CD8-positive, alpha-beta memory T cell (primary cell): ENCODE data around the gene RNF169. TPM values are rescaled to one million over a fixed set of nuclear protein-coding genes. Genes with fewer than 3 reads are reported as not detected.

Source experiments
- CTCF ChIA-PET: fragments of 350-600 bp; sonication (Branson Sonifier 250); formaldehyde crosslinking; loops from one replicate; lab custom pipeline; 2021; ENCODE audit warnings: antibody characterized with exemption; lab: Charles Lee
- POLR2A ChIA-PET: fragments of 350-600 bp; sonication (Branson Sonifier 250); formaldehyde crosslinking; loops from one replicate; lab custom pipeline; 2021; ENCODE audit warnings: antibody characterized with exemption; lab: Charles Lee
- DNase-seq, 5 donors: peaks; one replicate each; pipeline versions ENCODE4 v3.0.0 to v3.0.0-alpha.2; 2020 to 2022; ENCODE audit warnings: mixed read lengths in 1 of 5
- H3K27ac ChIP-seq: one replicate; pipeline ENCODE4 v1.7.0; 2013; ENCODE audit warnings: low read depth, mild to moderate bottlenecking, low read length, moderate library complexity
- H3K27me3 ChIP-seq: 2 replicates; pipeline ENCODE4 v1.7.0; 2013; ENCODE audit warnings: low read length, mild to moderate bottlenecking; ENCODE audit not compliant: insufficient read depth, poor library complexity, severe bottlenecking
- H3K36me3 ChIP-seq: 2 replicates; pipeline ENCODE4 v1.7.0; 2013; ENCODE audit warnings: mild to moderate bottlenecking, low read length, moderate library complexity; ENCODE audit not compliant: insufficient read depth
- H3K4me1 ChIP-seq: 2 replicates; pipeline ENCODE4 v1.7.0; 2013; ENCODE audit warnings: mild to moderate bottlenecking, low read length, moderate library complexity; ENCODE audit not compliant: insufficient read depth
- H3K4me3 ChIP-seq: 2 replicates; pipeline ENCODE4 v1.7.0; 2013; ENCODE audit warnings: mild to moderate bottlenecking, low read length
- H3K9me3 ChIP-seq: 2 replicates; pipeline ENCODE4 v1.7.0; 2013; ENCODE audit warnings: mild to moderate bottlenecking, low read length
- H3K27ac Mint-ChIP-seq, 8 donors: one replicate each; pipeline ENCODE4 v1.8.0; 2020 to 2021; ENCODE audit warnings: mixed read lengths in 8 of 8, mild to moderate bottlenecking in 6 of 8, inconsistent platforms in 3 of 8, moderate library complexity in 3 of 8
- H3K27me3 Mint-ChIP-seq, 2 donors: one replicate each; pipeline ENCODE4 v1.8.0; 2020 to 2021; ENCODE audit warnings: mixed read lengths in 2 of 2, mild to moderate bottlenecking in 1 of 2, moderate library complexity in 1 of 2
- H3K36me3 Mint-ChIP-seq, 3 donors: one replicate each; pipeline ENCODE4 v1.8.0; 2020 to 2021; ENCODE audit warnings: mixed read lengths in 3 of 3, inconsistent platforms in 1 of 3, mild to moderate bottlenecking in 1 of 3
- H3K4me1 Mint-ChIP-seq, 3 donors: one replicate each; pipeline ENCODE4 v1.8.0; 2020 to 2021; ENCODE audit warnings: mixed read lengths in 3 of 3, inconsistent platforms in 1 of 3, mild to moderate bottlenecking in 1 of 3
- H3K4me3 Mint-ChIP-seq, 7 donors: one replicate each; pipeline ENCODE4 v1.8.0; 2020 to 2021; ENCODE audit warnings: mixed read lengths in 7 of 7, mild to moderate bottlenecking in 6 of 7, moderate library complexity in 4 of 7, inconsistent platforms in 2 of 7
- H3K9me3 Mint-ChIP-seq, 5 donors: one replicate each; pipeline ENCODE4 v1.8.0; 2020 to 2022; ENCODE audit warnings: mixed read lengths in 5 of 5, mild to moderate bottlenecking in 3 of 5, moderate library complexity in 2 of 5, inconsistent platforms in 1 of 5
- polyA plus RNA-seq: library from polyadenylated mRNA; unstranded; fragments of 300-500 nt; fragmentation: Illumina TruSeq; gene quantifications from one replicate; pipeline ENCODE4 v1.2.3, GENCODE V29; 2021
- total RNA-seq, 2 experiments: library from RNA; stranded (reverse); gene quantifications; one replicate each; pipeline ENCODE4 v1.2.3, GENCODE V29; 2021

Gene RNF169
- total and polyA plus RNA-seq, 3 experiments from 2014 or later: 2.3 to 13.6 (median 13.4) TPM

DNA sequence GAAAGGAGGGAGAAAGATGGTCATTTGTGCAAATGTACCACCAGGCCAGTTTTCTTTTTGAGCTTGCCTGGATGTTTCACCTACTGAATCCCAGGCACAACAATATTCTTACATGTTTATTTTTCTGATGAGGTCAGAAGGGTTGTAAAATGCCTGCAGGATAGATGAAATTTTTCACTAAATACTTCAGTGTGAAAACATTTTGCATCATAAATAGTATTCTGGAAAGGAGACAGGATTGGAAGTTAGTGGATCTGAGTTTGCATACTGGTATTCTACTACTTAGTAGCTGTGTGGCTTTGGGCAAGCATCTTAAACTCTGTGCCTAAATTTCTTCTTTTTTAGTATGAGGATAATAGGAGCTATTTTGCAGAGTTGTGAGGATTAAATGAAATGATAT, 24.8 kb downstream of the RNF169 start:
- no peak overlapping the region for H3K4me3 ChIP-seq
- ChIA-PET CTCF (no interaction called here), POLR2A (no interaction called here)
- H3K27me3 ChIP-seq: no peaks in the 10 kb centered on the region
- no peak overlapping the region for H3K27ac ChIP-seq
- no peaks in the 10 kb centered on the region for H3K9me3 ChIP-seq
- peaks cover 16% of the 10 kb centered on the region for H3K4me1 ChIP-seq
- no peak overlapping the region for H3K4me3 Mint-ChIP-seq
- no peak for DNase-seq
- no peaks in the 10 kb centered on the region for H3K9me3 Mint-ChIP-seq
- H3K4me1 Mint-ChIP-seq: peaks cover 62 to 82% (median 75%) of the 10 kb centered on the region in 3 donors
- H3K27ac Mint-ChIP-seq: no peak overlapping the region
- H3K36me3 ChIP-seq: no peaks in the 10 kb centered on the region
- H3K27me3 Mint-ChIP-seq: no peaks in the 10 kb centered on the region
- H3K36me3 Mint-ChIP-seq: peaks cover 0 to 9% (median 5%) of the 10 kb centered on the region in 3 donors

- Mint-ChIP-seq H3K4me1 (peaks cover 48 to 65% (median 58%) of the 10 kb centered on the region in 3 donors), H3K36me3 (peaks cover 0 to 9% (median 5%) of the 10 kb centered on the region in 3 donors), H3K4me3 (no peak overlapping the region), H3K27ac (no peak overlapping the region), H3K9me3 (no peaks in the 10 kb centered on the region), H3K27me3 (no peaks in the 10 kb centered on the region)
- Histone ChIP-seq H3K36me3 (no peaks in the 10 kb centered on the region), H3K4me1 (peaks cover under 1% of the 10 kb centered on the region), H3K9me3 (no peaks in the 10 kb centered on the region), H3K4me3 (no peak overlapping the region), H3K27me3 (no peaks in the 10 kb centered on the region), H3K27ac (no peak overlapping the region)
- ChIA-PET CTCF (no interaction called here), POLR2A (interaction anchor here (0.6 kb wide), 1 partner anchor 7 kb away, joined by 4 read pairs; no protein-coding TSS in a partner anchor)
- no peak for DNase-seq
Measured at GRCh38 chr11:74775762-74776161, 27.1 kb downstream of the RNF169 start.

GRCh38 chr11:74776546-74776945, 27.9 kb downstream of the RNF169 start:
- H3K36me3 ChIP-seq: no peaks in the 10 kb centered on the region

GRCh38 chr11:74777038-74777437, 28.4 kb downstream of the RNF169 start:
- DNase-seq: no peak
- H3K27ac Mint-ChIP-seq: peak overlapping the region in 2 of 8 donors; percentile 9 to 22
- no peaks in the 10 kb centered on the region for H3K27me3 Mint-ChIP-seq
- no peaks in the 10 kb centered on the region for H3K36me3 ChIP-seq
- H3K4me3 Mint-ChIP-seq: no peak overlapping the region
- no peaks in the 10 kb centered on the region for H3K9me3 Mint-ChIP-seq
- H3K27me3 ChIP-seq: no peaks in the 10 kb centered on the region
- CTCF ChIA-PET: interaction anchor here (0.7 kb wide), 1 partner anchor 464 kb away, joined by 3 read pairs; no protein-coding TSS in a partner anchor
- POLR2A ChIA-PET: no interaction called here
- H3K36me3 Mint-ChIP-seq: peaks cover 0 to 9% (median 5%) of the 10 kb centered on the region in 3 donors
- no peak overlapping the region for H3K4me3 ChIP-seq
- peaks cover 45 to 60% (median 53%) of the 10 kb centered on the region in 3 donors for H3K4me1 Mint-ChIP-seq
- H3K9me3 ChIP-seq: no peaks in the 10 kb centered on the region
- H3K4me1 ChIP-seq: peaks cover 12% of the 10 kb centered on the region
- no peak overlapping the region for H3K27ac ChIP-seq

More at GRCh38 chr11:74776546-74776945, 27.9 kb downstream of the RNF169 start:
- Mint-ChIP-seq H3K27me3 (no peaks in the 10 kb centered on the region), H3K4me3 (no peak overlapping the region), H3K36me3 (peaks cover 0 to 9% (median 5%) of the 10 kb centered on the region in 3 donors), H3K9me3 (no peaks in the 10 kb centered on the region), H3K27ac (peak overlapping the region in 3 of 8 donors; percentile 19 to 70 (median 22)), H3K4me1 (peaks cover 45 to 60% (median 53%) of the 10 kb centered on the region in 3 donors)
- no peaks in the 10 kb centered on the region for H3K9me3 ChIP-seq
- CTCF ChIA-PET: interaction anchor here (0.7 kb wide), 1 partner anchor 465 kb away, joined by 3 read pairs; no protein-coding TSS in a partner anchor
- POLR2A ChIA-PET: interaction anchor here (0.6 kb wide), 1 partner anchor 8 kb away, joined by 4 read pairs; no protein-coding TSS in a partner anchor
- H3K27me3 ChIP-seq: no peaks in the 10 kb centered on the region
- no peak for DNase-seq
- H3K4me1 ChIP-seq: peaks cover 9% of the 10 kb centered on the region
- H3K27ac ChIP-seq: no peak overlapping the region
- no peak overlapping the region for H3K4me3 ChIP-seq

- no peak for DNase-seq
- Mint-ChIP-seq H3K27ac (peak overlapping the region in 2 of 8 donors; percentile 35 to 62), H3K9me3 (no peaks in the 10 kb centered on the region), H3K4me1 (peaks cover 44 to 54% (median 47%) of the 10 kb centered on the region in 3 donors), H3K36me3 (peaks cover 0 to 9% (median 5%) of the 10 kb centered on the region in 3 donors), H3K4me3 (no peak overlapping the region), H3K27me3 (no peaks in the 10 kb centered on the region)
- ChIA-PET POLR2A (no interaction called here), CTCF (interaction anchor here (0.6 kb wide), 1 partner anchor 11 kb away, joined by 3 read pairs; no protein-coding TSS in a partner anchor)
- Histone ChIP-seq H3K27ac (no peak overlapping the region), H3K27me3 (no peaks in the 10 kb centered on the region), H3K4me3 (no peak overlapping the region), H3K4me1 (peaks cover 14% of the 10 kb centered on the region), H3K9me3 (no peaks in the 10 kb centered on the region), H3K36me3 (no peaks in the 10 kb centered on the region)
Measured at GRCh38 chr11:74777877-74778276, 29.2 kb downstream of the RNF169 start.

DNA sequence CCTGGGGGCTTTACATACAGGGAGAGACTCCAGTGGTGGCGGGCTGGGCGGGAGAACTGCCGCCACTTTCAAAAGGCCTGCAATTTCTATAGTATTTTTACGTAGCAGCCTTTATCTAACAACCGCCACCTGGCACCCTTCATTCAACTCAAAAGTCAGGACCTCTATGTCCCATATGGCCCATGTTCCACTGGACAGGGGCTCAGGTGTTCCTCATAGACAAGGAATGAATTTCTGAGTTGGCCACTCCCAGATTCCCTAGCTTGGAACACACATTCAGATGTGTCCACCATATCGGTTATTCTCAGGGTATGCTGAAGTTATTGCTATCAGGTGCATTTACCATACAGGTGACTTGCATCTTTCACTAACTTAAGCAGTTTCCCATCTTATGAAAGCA, 29.9 kb downstream of the RNF169 start:
- Mint-ChIP-seq H3K4me3 (no peak overlapping the region), H3K27me3 (no peaks in the 10 kb centered on the region), H3K9me3 (no peaks in the 10 kb centered on the region), H3K4me1 (peaks cover 40 to 47% (median 45%) of the 10 kb centered on the region in 3 donors), H3K36me3 (peaks cover 0 to 9% (median 5%) of the 10 kb centered on the region in 3 donors), H3K27ac (no peak overlapping the region)
- no peaks in the 10 kb centered on the region for H3K27me3 ChIP-seq
- H3K9me3 ChIP-seq: no peaks in the 10 kb centered on the region
- H3K4me1 ChIP-seq: peaks cover 20% of the 10 kb centered on the region
- H3K4me3 ChIP-seq: no peak overlapping the region
- no peak for DNase-seq
- H3K27ac ChIP-seq: no peak overlapping the region
- CTCF ChIA-PET: interaction anchor here (0.6 kb wide), 1 partner anchor 11 kb away, joined by 3 read pairs; no protein-coding TSS in a partner anchor
- H3K36me3 ChIP-seq: no peaks in the 10 kb centered on the region
- POLR2A ChIA-PET: interaction anchor here (0.6 kb wide), 1 partner anchor 1844 kb away, joined by 5 read pairs; no protein-coding TSS in a partner anchor

- H3K27me3 Mint-ChIP-seq: no peaks in the 10 kb centered on the region
- ChIA-PET CTCF (interaction anchor here (1.0 kb wide), 1 partner anchor 42 kb away, joined by 5 read pairs; no protein-coding TSS in a partner anchor), POLR2A (no interaction called here)
- H3K4me3 Mint-ChIP-seq: no peak overlapping the region
- peaks cover 0 to 8% (median 5%) of the 10 kb centered on the region in 3 donors for H3K36me3 Mint-ChIP-seq
- no peaks in the 10 kb centered on the region for H3K9me3 Mint-ChIP-seq
- Histone ChIP-seq H3K27ac (no peak overlapping the region), H3K4me1 (peaks cover 34% of the 10 kb centered on the region), H3K36me3 (no peaks in the 10 kb centered on the region), H3K9me3 (no peaks in the 10 kb centered on the region), H3K4me3 (no peak overlapping the region), H3K27me3 (no peaks in the 10 kb centered on the region)
- DNase-seq: no peak
- peaks cover 28 to 49% (median 36%) of the 10 kb centered on the region in 3 donors for H3K4me1 Mint-ChIP-seq
- no peak overlapping the region for H3K27ac Mint-ChIP-seq
Measured at GRCh38 chr11:74780248-74781005, 31.8 kb downstream of the RNF169 start.
